ENCODE results near the gene ZNF236. TPM values are rescaled to one million over a fixed set of nuclear protein-coding genes. Genes with fewer than 3 reads are reported as not detected.
A peak's percentile ranks its signal among the peaks of the same experiment; 100 is the strongest.

Gene ZNF236
- polyA plus RNA-seq, 3 donors: 1.7 to 6.5 (median 2.4) TPM

GRCh38 chr18:76979111-76979751, 156.9 kb downstream of the ZNF236 start:
- Mint-ChIP-seq H3K4me1 (peaks cover 3% of the 10 kb centered on the region), H3K36me3 (peaks cover 0 to 7% of the 10 kb centered on the region in 2 donors), H3K27me3 (ENCODE audit: low read depth in 3 of 3) (peaks cover 0 to 6% (median 2%) of the 10 kb centered on the region in 3 donors), H3K27ac (peak overlapping the region in 1 of 7 donors; percentile 15), H3K4me3 (no peak overlapping the region), H3K9me3 (peaks cover 0 to 2% (median 0%) of the 10 kb centered on the region in 7 donors)
- H3K4me1 ChIP-seq (ENCODE audit: control insufficient read depth in 1 of 2, insufficient read depth in 2 of 2, low read length in 2 of 2): peaks cover 0 to 3% of the 10 kb centered on the region in 2 donors
- no peak for TF ChIP-seq CTCF (IDR thresholded peaks at IDR 0.05)
- no peaks in the 10 kb centered on the region for H3K9me3 ChIP-seq (replicated peaks in 1 of 2; ENCODE audit: control insufficient read depth in 1 of 2, insufficient read depth in 1 of 2, low read length in 2 of 2)
- H3K36me3 ChIP-seq (replicated peaks in 1 of 2; ENCODE audit: control insufficient read depth in 1 of 2, insufficient read depth in 2 of 2, low read length in 2 of 2): no peaks in the 10 kb centered on the region
- no peak overlapping the region for H2AFZ ChIP-seq (ENCODE audit: insufficient read depth, low read depth, low read length, poor library complexity, severe bottlenecking)
- no peaks in the 10 kb centered on the region for H4K20me1 ChIP-seq (ENCODE audit: insufficient read depth, low read length)
- DNase-seq: no peak
- H3K27ac ChIP-seq (ENCODE audit: low read depth in 1 of 2, low read length in 2 of 2): no peak overlapping the region
- no peaks in the 10 kb centered on the region for H3K27me3 ChIP-seq (ENCODE audit: control insufficient read depth in 2 of 2, insufficient read depth in 2 of 2, low read length in 2 of 2)
- H3K79me2 ChIP-seq (ENCODE audit: insufficient read depth, low read length): no peaks in the 10 kb centered on the region
- no peak overlapping the region for H3K9ac ChIP-seq (ENCODE audit: insufficient read depth, low read length, poor library complexity, severe bottlenecking)
- WGBS (ENCODE audit: insufficient coverage): 90% methylated on average over 30 of the region's 31 CpGs
- H3K4me3 ChIP-seq (replicated peaks in 1 of 3; ENCODE audit: low read depth in 2 of 3, low read length in 3 of 3): no peak overlapping the region
- intact Hi-C loops (cut with micrococcal nuclease): no loop called here
- H3K4me2 ChIP-seq (replicated peaks; ENCODE audit: extremely low read depth, low read length, poor library complexity, severe bottlenecking): no peak overlapping the region

GRCh38 chr18:76979906-76980305, 157.5 kb downstream of the ZNF236 start:
- H3K4me1 Mint-ChIP-seq: peaks cover 3% of the 10 kb centered on the region

More at GRCh38 chr18:76979906-76980305, 157.5 kb downstream of the ZNF236 start:
- no peak overlapping the region for H3K4me2 ChIP-seq (replicated peaks; ENCODE audit: extremely low read depth, low read length, poor library complexity, severe bottlenecking)
- H4K20me1 ChIP-seq (ENCODE audit: insufficient read depth, low read length): no peaks in the 10 kb centered on the region
- peaks cover 0 to 3% of the 10 kb centered on the region in 2 donors for H3K4me1 ChIP-seq (ENCODE audit: control insufficient read depth in 1 of 2, insufficient read depth in 2 of 2, low read length in 2 of 2)
- 94% methylated on average over 17 of the region's 17 CpGs for WGBS (ENCODE audit: insufficient coverage)
- H3K9ac ChIP-seq (ENCODE audit: insufficient read depth, low read length, poor library complexity, severe bottlenecking): no peak overlapping the region
- TF ChIP-seq CTCF (IDR thresholded peaks at IDR 0.05): no peak
- no peak overlapping the region for H3K4me3 ChIP-seq (replicated peaks in 1 of 3; ENCODE audit: low read depth in 2 of 3, low read length in 3 of 3)
- no peak overlapping the region for H3K27ac ChIP-seq (ENCODE audit: low read depth in 1 of 2, low read length in 2 of 2)
- H3K9me3 Mint-ChIP-seq: peaks cover 0 to 2% (median 0%) of the 10 kb centered on the region in 7 donors
- DNase-seq: no peak
- H2AFZ ChIP-seq (ENCODE audit: insufficient read depth, low read depth, low read length, poor library complexity, severe bottlenecking): no peak overlapping the region
- intact Hi-C loops (cut with micrococcal nuclease): loop anchor here in 1 of 2 donors (10.0 kb wide), 1 partner anchor 175 kb away; no protein-coding TSS in a partner anchor
- H3K36me3 Mint-ChIP-seq: peaks cover 0 to 2% of the 10 kb centered on the region in 2 donors
- H3K27ac Mint-ChIP-seq: peak overlapping the region in 1 of 7 donors; percentile 28
- peaks cover 0 to 6% (median 2%) of the 10 kb centered on the region in 3 donors for H3K27me3 Mint-ChIP-seq (ENCODE audit: low read depth in 3 of 3)
- H3K9me3 ChIP-seq (replicated peaks in 1 of 2; ENCODE audit: control insufficient read depth in 1 of 2, insufficient read depth in 1 of 2, low read length in 2 of 2): no peaks in the 10 kb centered on the region
- H3K4me3 Mint-ChIP-seq: no peak overlapping the region
- no peaks in the 10 kb centered on the region for H3K79me2 ChIP-seq (ENCODE audit: insufficient read depth, low read length)
- H3K36me3 ChIP-seq (replicated peaks in 1 of 2; ENCODE audit: control insufficient read depth in 1 of 2, insufficient read depth in 2 of 2, low read length in 2 of 2): no peaks in the 10 kb centered on the region
- H3K27me3 ChIP-seq (ENCODE audit: control insufficient read depth in 2 of 2, insufficient read depth in 2 of 2, low read length in 2 of 2): no peaks in the 10 kb centered on the region
